ENCODE measurements around the gene ASIC1. TPM values are rescaled to one million over a fixed set of nuclear protein-coding genes. Genes with fewer than 3 reads are reported as not detected.

The ASIC1 gene
- total and polyA plus RNA-seq, 2 donors = 2.7 to 5.4 TPM

- Histone ChIP-seq H3K36me3 (ENCODE audit: insufficient read depth) (no peaks in the 10 kb centered on the region), H3K4me3 (ENCODE audit: low read depth, low read length) (no peak overlapping the region), H3K4me1 (ENCODE audit: insufficient read depth) (no peaks in the 10 kb centered on the region), H3K27ac (ENCODE audit: low read depth) (no peak overlapping the region)
- DNase-seq (ENCODE audit: extremely low spot score) = no peak
- WGBS = 72% methylated on average over 12 of the region's 12 CpGs
Observed at GRCh38 chr12:50059440-50060119, 2.2 kb downstream of the ASIC1 start.

DNA sequence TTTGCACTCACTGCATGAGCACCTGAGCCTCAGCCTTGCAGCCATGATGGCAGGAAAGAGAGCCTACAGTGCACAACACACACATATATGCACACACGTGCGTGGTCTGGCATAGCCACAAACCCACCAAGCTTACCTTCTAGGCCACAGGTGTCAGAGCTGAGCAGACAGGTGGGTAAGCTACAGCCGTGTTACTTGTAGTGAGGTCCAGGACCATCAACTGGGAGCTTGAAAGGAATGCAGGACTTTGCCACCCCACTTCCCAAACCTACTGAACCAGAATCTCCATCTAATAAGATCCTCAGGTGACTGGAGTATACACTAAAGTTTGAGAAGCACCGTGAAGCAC lies 2.7 kb downstream of the ASIC1 start:
- Histone ChIP-seq H3K4me1 (ENCODE audit: insufficient read depth) (no peaks in the 10 kb centered on the region), H3K27ac (ENCODE audit: low read depth) (no peak overlapping the region), H3K36me3 (ENCODE audit: insufficient read depth) (no peaks in the 10 kb centered on the region), H3K4me3 (ENCODE audit: low read depth, low read length) (no peak overlapping the region)
- no peak for DNase-seq (ENCODE audit: extremely low spot score)
- WGBS = 68% methylated on average over 4 of the region's 4 CpGs

DNA sequence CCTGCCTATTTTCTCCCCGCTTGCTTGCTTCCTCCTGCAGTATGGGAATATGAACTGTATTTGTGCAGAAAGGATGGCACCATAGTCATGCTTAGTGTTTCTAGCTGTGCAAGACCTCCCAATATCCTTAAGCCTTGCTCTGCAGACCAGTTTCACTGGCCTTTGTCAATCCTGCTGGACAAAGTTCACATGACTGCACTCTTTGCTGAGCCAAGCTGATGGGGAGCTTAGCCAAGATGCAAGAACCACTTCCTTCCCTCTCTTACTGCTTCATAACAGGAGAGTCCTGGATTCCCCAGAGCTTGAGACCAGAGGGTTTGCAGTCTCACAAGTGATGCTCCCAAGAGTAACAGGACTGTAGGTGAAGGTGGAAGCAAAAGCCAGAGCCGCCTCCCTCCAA lies 3.8 kb downstream of the ASIC1 start:
- no peak overlapping the region for H3K27ac ChIP-seq (ENCODE audit: low read depth)
- DNase-seq (ENCODE audit: extremely low spot score) = no peak
- WGBS = 92% methylated on average over 2 of the region's 2 CpGs

DNA sequence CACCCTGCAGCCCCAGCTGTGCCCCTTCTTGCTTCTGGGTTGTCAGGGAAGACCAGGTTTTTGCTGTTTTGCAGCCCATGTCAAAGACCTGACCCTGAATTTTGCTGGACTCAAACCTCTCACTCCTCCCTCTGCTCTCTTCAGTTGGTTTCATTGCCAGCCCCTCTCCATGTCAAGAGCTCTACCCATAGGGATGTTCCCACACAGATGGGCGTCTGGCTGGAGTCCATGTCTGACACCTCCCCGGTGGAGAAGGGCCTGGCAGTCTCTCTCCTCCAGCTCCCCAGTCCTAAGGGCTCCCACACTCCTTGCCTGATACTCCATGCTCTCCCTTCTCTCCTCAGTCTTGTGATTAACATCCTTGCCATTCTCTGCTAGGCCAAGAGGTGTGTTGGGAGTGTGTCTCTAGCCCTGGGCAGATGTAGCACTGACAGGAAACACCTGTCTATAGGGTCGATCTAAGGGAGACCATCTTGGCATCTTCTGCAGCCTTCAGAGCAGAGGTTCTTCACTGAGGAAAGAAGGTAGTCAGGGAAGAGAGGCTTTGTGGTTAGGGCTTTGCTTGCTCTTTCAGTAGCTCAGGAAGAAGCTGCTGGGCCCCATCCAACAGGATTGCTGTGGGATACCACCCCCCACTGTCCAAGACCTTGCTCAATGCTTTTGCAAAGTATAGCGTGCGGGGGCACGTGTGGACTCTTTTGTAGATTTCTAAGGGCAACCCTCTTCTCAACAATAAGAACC lies 4.7 kb downstream of the ASIC1 start:
- WGBS = 62% methylated on average over 6 of the region's 6 CpGs
- no peak overlapping the region for H3K4me3 ChIP-seq (ENCODE audit: low read depth, low read length)
- no peaks in the 10 kb centered on the region for H3K4me1 ChIP-seq (ENCODE audit: insufficient read depth)
- H3K36me3 ChIP-seq (ENCODE audit: insufficient read depth) = no peaks in the 10 kb centered on the region
- H3K27ac ChIP-seq (ENCODE audit: low read depth) = no peak overlapping the region
- DNase-seq (ENCODE audit: extremely low spot score) = no peak

More for the DNA sequence above, 3.8 kb downstream of the ASIC1 start:
- Histone ChIP-seq H3K36me3 (ENCODE audit: insufficient read depth) (no peaks in the 10 kb centered on the region), H3K4me1 (ENCODE audit: insufficient read depth) (no peaks in the 10 kb centered on the region), H3K4me3 (ENCODE audit: low read depth, low read length) (no peak overlapping the region)

DNA sequence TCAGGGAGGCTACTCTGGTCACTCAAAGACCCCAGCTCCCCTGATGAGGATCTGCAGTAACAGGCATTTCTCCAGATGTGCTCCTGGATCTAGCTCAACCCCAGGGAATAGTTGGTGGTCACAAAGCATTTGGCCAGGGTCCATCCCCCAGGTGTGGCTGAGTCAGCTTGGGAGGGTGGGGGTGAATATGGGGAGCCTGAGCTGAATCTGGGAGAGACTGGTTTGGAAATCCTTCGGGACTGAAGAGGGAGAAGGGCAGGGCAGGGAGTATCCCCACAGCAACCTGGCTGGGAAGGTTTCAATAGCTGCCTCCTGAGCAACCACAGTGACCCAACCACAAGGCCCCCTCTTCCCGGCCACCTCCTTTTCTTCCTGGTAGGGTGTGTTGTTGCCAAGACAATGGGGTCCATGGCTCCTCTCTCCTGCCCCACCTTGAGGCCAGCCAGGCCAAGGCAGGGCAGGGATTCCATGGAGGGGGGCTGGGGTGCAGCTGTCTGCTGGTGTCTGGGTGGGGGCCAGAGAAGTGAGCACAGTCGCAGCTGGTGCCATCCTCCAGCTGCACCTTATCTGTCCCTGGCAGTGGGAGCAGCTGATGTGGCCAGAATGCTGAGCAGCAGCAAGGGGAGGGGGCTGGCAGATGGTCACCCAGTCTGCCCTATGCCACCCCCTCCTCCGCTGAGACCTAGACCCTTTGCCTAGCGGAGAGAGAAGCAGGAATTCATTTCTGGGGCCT lies 5.5 kb downstream of the ASIC1 start:
- no peaks in the 10 kb centered on the region for H3K36me3 ChIP-seq (ENCODE audit: insufficient read depth)
- no peak overlapping the region for H3K4me3 ChIP-seq (ENCODE audit: low read depth, low read length)
- DNase-seq (ENCODE audit: extremely low spot score) = no peak
- H3K27ac ChIP-seq (ENCODE audit: low read depth) = no peak overlapping the region
- H3K4me1 ChIP-seq (ENCODE audit: insufficient read depth) = no peaks in the 10 kb centered on the region
- 83% methylated on average over 5 of the region's 5 CpGs for WGBS

DNA sequence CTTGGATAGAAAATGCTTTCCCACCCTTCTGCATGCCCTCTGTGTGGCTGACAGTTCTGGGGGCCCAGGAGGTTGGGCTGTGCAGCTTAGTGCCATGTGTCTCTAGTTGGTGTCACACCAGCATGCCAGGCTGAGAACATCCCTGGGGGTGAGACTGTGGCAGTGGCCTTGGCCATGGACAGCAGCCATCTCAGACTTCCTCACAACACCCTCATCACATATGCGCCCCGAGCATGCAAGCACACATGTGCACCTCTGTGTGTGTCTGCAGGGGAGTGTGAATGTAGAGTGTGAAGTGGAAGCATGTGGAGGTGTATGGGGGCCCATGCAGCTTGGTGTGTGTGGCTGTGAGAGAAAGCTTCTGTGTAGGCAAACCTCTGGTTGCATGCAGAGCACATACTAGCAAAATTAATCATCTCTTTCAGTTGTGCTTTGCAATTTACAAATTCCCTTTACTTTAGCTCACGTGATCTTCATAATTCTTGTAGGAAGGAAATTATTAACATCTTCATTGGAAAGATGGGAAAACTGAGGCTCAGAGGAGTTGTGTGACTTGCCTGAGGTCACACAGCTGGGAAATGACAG lies 8.4 kb downstream of the ASIC1 start:
- DNase-seq (ENCODE audit: extremely low spot score) = no peak
- Histone ChIP-seq H3K27ac (ENCODE audit: low read depth) (no peak overlapping the region), H3K4me1 (ENCODE audit: insufficient read depth) (no peaks in the 10 kb centered on the region), H3K4me3 (ENCODE audit: low read depth, low read length) (no peak overlapping the region), H3K36me3 (ENCODE audit: insufficient read depth) (no peaks in the 10 kb centered on the region)
- 83% methylated on average over 3 of the region's 3 CpGs for WGBS

- Histone ChIP-seq H3K4me3 (ENCODE audit: low read depth, low read length) (no peak overlapping the region), H3K27ac (ENCODE audit: low read depth) (no peak overlapping the region), H3K4me1 (ENCODE audit: insufficient read depth) (no peaks in the 10 kb centered on the region), H3K36me3 (ENCODE audit: insufficient read depth) (no peaks in the 10 kb centered on the region)
- DNase-seq (ENCODE audit: extremely low spot score) = no peak
- 37% methylated on average over 5 of the region's 5 CpGs for WGBS
Observed at GRCh38 chr12:50066402-50066801, 9.0 kb downstream of the ASIC1 start.

DNA sequence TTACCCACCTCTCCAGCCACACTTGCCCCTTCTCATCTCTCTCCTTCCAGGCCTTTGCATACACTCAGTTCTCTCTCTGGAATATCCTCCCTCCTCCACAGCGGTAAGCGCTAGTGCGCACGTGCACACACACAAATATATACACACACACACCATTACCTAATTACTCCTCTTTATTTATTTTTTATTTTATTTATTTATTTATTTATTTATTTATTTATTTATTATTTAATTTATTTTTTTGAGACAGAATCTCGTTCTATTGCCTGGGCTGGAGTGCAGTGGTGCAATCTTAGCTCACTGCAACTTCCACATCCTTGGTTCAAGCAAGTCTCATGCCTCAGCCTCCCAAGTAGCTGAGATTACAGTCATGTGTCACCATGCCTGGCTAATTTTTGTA lies 11.7 kb downstream of the ASIC1 start:
- Histone ChIP-seq H3K36me3 (ENCODE audit: insufficient read depth) (no peaks in the 10 kb centered on the region), H3K27ac (ENCODE audit: low read depth) (no peak overlapping the region), H3K4me1 (ENCODE audit: insufficient read depth) (no peaks in the 10 kb centered on the region), H3K4me3 (ENCODE audit: low read depth, low read length) (no peak overlapping the region)
- no peak for DNase-seq (ENCODE audit: extremely low spot score)
- WGBS = 97% methylated on average over 5 of the region's 5 CpGs

GRCh38 chr12:50069539-50069938 lies 12.1 kb downstream of the ASIC1 start:
- no peak overlapping the region for H3K4me3 ChIP-seq (ENCODE audit: low read depth, low read length)
- H3K4me1 ChIP-seq (ENCODE audit: insufficient read depth) = no peaks in the 10 kb centered on the region
- 98% methylated on average over 3 of the region's 3 CpGs for WGBS
- H3K36me3 ChIP-seq (ENCODE audit: insufficient read depth) = no peaks in the 10 kb centered on the region
- no peak overlapping the region for H3K27ac ChIP-seq (ENCODE audit: low read depth)
- DNase-seq (ENCODE audit: extremely low spot score) = no peak

GRCh38 chr12:50070314-50071060 lies 13.1 kb downstream of the ASIC1 start:
- 43% methylated on average over 9 of the region's 9 CpGs for WGBS
- H3K4me3 ChIP-seq (ENCODE audit: low read depth, low read length) = no peak overlapping the region
- no peak overlapping the region for H3K27ac ChIP-seq (ENCODE audit: low read depth)

GRCh38 chr12:50072198-50072907 lies 15.0 kb downstream of the ASIC1 start:
- Histone ChIP-seq H3K4me1 (ENCODE audit: insufficient read depth) (no peaks in the 10 kb centered on the region), H3K27ac (ENCODE audit: low read depth) (no peak overlapping the region), H3K4me3 (ENCODE audit: low read depth, low read length) (no peak overlapping the region), H3K36me3 (ENCODE audit: insufficient read depth) (no peaks in the 10 kb centered on the region)
- no peak for DNase-seq (ENCODE audit: extremely low spot score)
- WGBS = 68% methylated on average over 10 of the region's 10 CpGs

More at GRCh38 chr12:50070314-50071060, 13.1 kb downstream of the ASIC1 start:
- H3K36me3 ChIP-seq (ENCODE audit: insufficient read depth) = no peaks in the 10 kb centered on the region
- peak; percentile 76 for DNase-seq (ENCODE audit: extremely low spot score)
- no peaks in the 10 kb centered on the region for H3K4me1 ChIP-seq (ENCODE audit: insufficient read depth)

DNA sequence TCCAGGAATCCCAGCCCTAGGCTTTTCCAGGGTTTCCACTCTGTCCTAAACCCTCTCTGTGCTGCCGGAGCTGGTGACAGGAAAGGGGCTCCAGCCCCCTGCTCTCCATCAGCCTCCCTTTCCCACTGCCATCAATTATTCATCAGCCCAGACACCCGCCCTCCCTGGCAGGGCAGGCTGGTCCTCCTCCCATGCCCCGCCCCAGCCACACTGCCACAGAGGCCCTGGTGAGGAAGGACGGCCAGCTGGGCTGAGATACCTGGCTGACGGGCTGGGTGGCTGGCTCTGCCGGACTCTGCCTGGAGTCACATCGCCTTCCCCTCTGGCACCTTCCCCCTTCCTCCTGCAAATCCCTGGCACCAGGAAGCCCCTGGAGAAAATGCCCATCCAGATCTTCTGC lies 15.8 kb downstream of the ASIC1 start:
- Histone ChIP-seq H3K27ac (ENCODE audit: low read depth) (no peak overlapping the region), H3K4me3 (ENCODE audit: low read depth, low read length) (no peak overlapping the region), H3K4me1 (ENCODE audit: insufficient read depth) (no peaks in the 10 kb centered on the region), H3K36me3 (ENCODE audit: insufficient read depth) (no peaks in the 10 kb centered on the region)
- WGBS = 87% methylated on average over 7 of the region's 7 CpGs
- DNase-seq (ENCODE audit: extremely low spot score) = no peak

DNA sequence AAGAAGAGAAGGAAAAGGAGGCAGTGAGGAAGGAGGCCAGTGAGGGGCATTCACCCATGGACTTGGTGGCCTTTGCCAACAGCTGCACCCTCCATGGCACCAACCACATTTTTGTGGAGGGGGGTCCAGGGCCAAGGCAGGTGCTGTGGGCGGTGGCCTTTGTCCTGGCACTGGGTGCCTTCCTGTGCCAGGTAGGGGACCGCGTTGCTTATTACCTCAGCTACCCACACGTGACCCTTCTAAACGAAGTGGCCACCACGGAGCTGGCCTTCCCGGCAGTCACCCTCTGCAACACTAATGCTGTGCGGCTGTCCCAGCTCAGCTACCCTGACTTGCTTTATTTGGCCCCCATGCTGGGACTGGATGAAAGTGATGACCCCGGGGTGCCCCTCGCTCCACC lies 16.3 kb downstream of the ASIC1 start:
- Histone ChIP-seq H3K4me1 (ENCODE audit: insufficient read depth) (no peaks in the 10 kb centered on the region), H3K4me3 (ENCODE audit: low read depth, low read length) (no peak overlapping the region), H3K27ac (ENCODE audit: low read depth) (no peak overlapping the region), H3K36me3 (ENCODE audit: insufficient read depth) (no peaks in the 10 kb centered on the region)
- WGBS = 86% methylated on average over 10 of the region's 10 CpGs
- no peak for DNase-seq (ENCODE audit: extremely low spot score)

All from urinary bladder (tissue), 4 donors.